ENCODE data around the gene TNFRSF1A.

DNA sequence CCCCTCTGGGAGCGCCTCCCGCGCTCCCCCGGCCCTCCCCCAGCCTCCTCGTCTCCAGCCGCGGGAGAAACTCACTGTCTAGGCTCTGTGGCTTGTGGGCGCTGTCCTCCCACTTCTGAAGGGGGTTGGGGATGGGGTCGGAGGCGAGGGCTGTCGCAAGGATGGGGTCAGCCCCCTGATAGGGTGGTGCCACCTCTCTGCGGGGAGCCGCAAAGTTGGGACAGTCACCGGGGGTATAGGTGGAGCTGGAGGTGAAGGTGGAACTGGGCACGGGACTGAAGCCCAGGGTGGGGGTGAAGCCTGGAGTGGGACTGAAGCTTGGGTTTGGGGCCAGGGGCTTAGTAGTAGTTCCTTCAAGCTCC is 12.2 kb downstream of the TNFRSF1A start:
- TF ChIP-seq CTCF (IDR thresholded peaks at IDR 0.05 in 8 of 11, conservative IDR thresholded peaks at IDR 0.05 in 3 of 11), result no peak
- TF ChIP-seq POLR2A (IDR thresholded peaks at IDR 0.05), result no peak
- TF ChIP-seq POLR2AphosphoS5 (IDR thresholded peaks at IDR 0.05), result no peak

Measured in spleen (tissue), 7 donors.